HG03558 (cell line): ENCODE results near the gene ST6GALNAC4.

Source experiments
- ATAC-seq: cut with Tn5 transposase; IDR thresholded peaks from one replicate; pipeline ENCODE4 v1.9.1; 2021; ENCODE audit warnings: moderate number of reproducible peaks; ENCODE audit not compliant: unreplicated experiment; ENCODE audit errors: extremely low read depth

Gene ST6GALNAC4, protein sequence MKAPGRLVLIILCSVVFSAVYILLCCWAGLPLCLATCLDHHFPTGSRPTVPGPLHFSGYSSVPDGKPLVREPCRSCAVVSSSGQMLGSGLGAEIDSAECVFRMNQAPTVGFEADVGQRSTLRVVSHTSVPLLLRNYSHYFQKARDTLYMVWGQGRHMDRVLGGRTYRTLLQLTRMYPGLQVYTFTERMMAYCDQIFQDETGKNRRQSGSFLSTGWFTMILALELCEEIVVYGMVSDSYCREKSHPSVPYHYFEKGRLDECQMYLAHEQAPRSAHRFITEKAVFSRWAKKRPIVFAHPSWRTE

DNA sequence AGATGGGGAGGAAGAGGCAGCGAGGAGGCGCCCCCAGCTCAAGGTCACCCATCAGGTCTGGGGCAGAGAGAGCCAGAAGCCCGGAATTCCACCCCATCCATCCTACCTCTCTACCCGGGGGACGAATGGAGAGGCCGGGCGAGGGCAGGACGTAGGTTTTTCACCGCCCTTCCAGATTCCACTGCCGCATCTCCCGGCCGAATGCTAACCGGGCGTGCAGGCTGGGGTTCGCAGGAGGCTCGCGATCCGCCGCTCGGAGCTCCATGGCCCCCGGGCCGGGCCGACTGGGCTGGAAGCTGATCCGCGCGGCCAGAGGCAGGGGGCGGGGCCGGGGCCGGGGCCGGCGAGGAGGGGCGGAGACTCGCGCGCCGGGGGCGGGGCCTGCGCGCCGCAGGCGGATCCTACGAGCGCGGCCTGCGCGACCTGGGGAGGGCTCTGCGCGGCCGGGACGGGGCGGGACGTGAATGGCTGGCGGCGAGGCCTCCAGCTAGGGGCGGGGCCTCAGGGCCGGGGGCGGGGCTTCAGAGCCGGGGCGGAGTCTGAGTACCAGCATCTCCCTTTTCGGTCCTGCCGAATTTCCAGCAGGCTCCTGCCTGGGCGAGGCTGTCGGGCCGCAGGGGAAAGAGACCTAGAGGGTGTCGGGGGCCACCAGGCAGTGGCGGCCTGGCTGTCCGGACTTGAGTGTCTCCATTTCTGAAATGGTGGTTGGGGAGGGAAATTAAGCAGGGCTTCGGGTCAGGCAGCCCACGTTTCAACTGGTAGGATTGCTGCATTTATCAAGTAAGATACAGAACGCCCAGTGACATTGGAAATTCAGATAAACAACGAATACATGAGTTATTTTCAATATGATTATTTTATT lies at the start of gene ST6GALNAC4:
Gene ST6GALNAC4, minus strand, starts transcription at position 322 of the 862 bp plus-strand sequence. CDS start 622 bp downstream, outside the sequence.
- peak; percentile 24 for ATAC-seq

DNA sequence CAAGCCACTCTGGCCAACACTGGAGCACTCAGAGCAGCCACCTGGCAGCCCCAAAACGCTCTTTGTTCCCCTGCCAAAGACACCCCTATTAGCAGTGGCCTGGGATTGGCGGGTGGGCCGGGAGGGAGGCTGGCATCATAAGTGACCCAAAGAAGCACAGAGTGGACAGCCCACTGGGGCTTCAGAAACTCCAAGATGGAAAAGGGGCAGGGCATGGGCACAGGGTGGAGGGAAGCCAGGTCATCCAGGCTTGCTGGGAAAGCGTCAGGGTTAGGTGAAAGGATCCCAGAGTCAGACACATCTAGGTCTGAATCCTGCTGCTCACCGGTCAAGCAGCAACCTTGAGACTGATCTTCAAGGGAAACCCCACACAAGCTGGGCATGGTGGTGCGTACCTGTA lies 49.1 kb upstream of the ST6GALNAC4 start:
- no peak for ATAC-seq

DNA sequence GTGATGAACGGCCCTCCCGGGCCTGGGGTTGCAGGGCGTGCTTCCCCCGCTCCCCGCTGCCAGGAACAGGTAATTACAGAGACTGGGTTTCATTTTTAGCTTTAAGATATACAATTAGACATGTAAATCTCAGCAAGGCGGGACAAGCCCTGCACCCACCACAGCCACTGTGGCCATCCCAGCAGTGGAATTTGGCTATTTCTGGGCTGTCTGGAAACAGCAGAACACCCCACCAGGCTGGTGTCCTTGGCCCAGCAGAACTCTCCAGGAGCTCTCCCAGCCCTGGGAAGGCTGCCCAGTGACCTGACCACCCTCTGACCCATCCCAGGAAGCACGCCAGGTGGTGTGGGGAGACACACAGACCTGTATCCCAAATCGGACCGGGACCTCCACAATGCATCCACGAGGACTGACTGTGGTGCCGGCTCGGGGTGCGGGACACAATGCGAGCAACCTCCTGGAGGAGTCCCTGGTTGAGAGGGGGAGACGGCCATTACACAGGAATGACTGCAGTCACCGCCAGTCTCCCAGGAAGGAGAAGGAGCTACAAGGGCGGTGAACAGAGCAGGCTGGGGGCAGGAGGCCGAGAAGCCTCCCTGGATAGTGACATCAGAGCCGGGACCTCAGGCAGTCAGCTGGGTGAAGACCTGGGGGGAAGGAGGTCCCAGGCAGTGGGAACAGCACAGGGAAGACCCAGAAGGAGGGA lies 46.7 kb upstream of the ST6GALNAC4 start:
- ATAC-seq = no peak

DNA sequence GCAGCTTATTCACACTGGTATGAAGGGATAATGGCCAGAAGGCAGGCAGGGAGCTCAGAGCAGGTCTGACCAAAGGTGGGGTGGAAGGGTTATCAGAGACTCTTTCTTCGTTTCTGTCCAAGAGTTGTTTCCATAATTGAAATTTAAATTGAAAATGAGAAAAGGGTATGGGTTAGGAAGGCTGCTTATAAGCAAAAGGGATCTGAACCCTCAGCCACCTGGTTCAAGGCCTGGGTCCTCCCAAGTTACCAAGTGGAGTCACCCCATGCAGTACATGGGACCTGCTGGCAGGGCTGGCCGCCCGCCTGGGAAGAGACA lies 46.2 kb upstream of the ST6GALNAC4 start:
- ATAC-seq = no peak

DNA sequence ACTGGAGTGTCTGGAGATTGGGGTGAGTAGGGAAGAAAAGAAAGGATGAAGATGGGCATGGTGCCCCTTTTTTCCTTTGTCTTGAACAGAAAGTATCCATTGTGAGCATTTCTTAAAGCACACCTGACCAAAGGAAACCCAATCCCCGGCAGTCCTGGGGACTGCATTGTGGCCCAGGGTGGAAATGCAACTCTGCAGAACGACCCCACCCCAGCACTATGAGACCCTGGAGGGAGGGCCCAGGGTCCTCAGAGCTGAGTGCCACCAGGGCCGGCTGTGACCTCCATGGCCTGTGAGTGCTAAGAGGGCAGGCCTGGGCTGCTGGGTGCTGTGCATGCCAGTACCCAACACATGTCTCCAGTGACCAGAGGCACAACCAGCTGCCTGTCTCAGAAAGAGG lies 45.4 kb upstream of the ST6GALNAC4 start:
- ATAC-seq = no peak

DNA sequence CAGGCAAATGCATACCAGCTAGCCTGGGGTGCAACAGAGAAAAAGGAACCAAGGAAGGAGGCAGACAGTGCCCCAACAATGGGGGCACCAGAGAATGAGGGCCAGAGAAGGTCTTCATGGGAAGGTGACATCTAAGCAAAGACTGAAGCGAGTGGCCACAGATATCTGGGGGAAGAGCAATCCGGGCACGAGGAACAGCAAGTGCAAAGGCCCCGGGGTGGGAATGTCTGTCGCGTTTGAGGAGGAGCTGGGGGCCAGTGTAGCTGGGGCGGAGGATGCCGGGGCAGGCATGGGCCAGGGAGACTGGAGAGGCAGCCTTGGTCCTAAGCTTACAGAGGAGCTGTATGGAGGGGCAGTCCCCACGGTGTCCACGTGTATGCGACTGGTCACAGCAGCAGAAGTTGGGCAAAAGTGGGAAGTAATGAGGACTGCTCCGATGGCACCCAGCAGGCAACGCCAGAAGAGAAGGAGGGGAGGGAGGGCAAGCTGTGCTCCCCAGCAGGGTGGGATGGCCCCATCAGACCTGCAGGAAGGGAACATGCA lies 44.8 kb upstream of the ST6GALNAC4 start:
- ATAC-seq = no peak

DNA sequence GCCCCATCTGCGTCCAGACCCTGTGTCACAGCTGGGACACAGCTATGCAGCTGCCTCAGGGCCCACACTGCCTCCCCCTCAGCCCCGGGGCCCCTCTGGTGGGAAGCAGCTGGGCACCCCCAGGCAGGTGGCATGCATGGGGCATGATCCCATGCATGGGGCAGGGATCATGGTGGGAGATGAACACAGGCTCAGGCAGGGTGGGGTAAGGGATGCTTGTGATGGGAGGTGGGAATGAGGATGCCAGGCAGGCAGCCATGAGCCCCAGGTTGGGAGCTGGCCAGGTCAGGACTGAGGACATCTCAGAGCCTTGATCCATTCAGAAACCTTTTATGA lies 44.3 kb upstream of the ST6GALNAC4 start:
- no peak for ATAC-seq

DNA sequence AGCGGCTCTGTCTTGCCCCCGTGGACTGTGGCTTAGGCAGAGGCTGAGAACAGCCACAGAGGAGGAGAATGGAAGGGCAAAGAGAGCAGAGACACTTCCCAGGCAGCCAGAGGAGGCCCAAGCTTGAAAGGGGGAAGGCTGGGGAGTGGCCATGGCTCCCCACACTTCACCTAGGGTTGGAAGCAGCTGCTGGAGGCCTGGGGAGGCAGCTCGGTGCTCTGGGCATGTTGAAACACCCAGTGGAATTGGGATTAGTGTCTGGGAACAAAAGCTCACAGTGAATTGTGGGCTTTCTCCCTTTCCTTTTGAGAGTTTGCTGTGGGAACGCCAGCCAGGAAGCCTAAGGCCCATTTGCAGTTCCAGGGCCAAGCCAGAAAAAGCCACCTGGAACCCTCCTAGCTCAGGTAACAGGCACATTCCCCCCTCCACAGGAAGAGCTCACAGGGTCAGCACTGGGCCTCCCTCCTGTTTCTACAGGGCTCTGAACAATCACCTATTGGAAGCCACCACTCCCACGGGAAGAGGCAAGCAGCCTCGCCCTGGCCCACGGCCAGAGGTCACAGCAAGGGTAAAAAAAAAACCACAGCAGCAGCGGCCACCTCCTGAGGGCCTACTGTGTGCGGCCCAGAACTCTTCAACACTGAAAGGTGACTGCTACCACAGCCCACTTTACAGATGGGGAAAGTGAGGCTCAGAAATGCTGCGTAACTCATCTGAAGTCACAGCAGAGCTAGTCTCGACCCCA lies 43.7 kb upstream of the ST6GALNAC4 start:
- no peak for ATAC-seq

DNA sequence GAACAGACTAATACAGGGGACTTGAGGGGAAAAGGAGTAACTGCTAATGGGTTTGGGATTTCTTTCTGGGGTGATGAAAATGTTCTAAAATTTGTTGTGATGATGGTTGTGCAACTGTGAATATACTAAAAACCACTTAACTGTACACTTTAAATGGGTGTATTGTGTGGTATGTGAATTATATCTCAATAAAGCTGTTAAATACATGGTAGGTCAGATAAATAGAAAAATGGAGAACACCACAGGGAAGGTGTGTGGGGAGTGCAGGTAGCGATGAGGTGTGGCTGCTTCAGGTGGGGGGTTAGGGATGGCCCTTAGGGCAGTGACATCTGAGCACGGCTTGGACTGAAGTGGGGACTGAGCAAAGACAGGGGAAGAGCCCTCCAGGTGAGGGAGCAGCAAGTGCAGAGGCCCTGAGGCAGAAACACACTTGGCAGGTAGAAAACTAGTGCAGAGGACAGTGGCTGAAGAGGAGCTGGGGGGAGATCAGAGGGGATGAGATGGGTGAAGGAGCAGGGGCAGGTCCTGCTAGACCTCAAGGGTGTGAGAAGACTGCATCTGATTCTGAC lies 43.1 kb upstream of the ST6GALNAC4 start:
- ATAC-seq = no peak

DNA sequence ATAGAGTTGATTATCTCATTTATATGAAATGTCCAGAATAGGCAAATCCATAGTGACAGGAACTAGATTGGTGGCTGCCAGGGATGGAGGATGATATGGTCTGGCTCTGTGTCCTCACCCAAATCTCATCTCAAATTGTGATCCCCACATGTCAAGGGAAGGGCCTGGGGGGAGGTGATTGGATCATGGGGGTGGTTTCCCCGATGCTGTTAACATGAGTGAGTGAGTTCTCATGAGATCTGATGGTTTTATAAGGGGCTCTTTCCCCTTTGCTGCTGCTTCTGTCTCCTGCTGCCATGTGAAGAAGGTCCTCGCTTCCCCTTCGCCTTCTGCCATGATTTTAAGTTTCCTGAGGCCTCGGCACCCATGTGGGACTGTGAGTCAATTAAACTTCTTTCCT lies 42.6 kb upstream of the ST6GALNAC4 start:
- ATAC-seq = no peak

DNA sequence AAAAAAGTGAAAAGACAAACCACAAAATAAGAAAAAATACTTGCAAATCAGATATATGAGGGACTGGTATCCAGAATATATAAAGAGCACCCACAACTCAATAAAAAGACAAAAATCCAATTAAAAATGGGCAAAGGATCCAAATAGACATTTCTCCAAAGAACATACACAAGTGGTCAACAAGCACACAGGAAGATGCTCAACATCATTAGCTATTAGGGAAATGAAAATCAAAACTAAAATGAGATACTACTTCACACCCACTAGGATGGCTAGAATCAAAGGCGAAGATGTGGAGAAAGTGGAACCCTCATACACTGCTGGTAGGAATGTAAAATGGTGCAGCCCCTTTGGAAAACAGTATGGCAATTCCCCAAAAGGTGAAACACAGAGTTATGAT lies 41.9 kb upstream of the ST6GALNAC4 start:
- no peak for ATAC-seq

DNA sequence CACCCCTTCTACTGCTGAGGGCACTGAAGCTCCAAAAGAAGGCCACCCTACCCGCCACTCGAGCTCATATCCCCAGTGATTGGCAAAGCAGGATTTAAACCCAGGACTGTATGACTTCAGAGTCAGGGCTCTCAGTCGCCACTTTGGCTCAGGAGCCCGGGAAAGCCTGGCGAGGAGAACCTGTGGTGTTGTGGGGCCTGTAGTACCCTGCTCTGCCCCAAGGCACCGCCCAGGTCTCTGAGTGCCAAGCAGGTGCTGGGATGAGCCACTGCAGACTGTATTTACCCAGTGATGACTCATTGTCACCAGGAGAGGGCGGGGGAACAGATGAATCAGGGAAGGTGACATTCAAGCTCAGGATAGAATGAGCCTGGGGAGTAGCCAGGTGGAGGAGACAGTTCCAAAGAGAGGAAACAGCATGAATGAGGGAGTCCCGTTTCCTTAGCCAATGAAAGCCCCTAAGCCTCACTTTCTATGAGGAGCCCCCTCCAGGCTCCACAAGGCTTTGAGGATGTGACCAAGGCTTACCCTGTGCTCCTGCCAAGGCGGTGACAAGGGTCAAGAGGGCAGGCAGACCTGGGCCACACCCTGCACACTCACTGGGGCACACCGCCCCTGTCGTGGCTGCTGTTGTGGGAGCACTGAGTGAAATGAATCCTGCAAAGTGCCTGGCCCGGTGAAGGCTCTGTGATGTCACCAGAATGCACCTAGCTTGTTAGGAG lies 38.6 kb upstream of the ST6GALNAC4 start:
- ATAC-seq = no peak

DNA sequence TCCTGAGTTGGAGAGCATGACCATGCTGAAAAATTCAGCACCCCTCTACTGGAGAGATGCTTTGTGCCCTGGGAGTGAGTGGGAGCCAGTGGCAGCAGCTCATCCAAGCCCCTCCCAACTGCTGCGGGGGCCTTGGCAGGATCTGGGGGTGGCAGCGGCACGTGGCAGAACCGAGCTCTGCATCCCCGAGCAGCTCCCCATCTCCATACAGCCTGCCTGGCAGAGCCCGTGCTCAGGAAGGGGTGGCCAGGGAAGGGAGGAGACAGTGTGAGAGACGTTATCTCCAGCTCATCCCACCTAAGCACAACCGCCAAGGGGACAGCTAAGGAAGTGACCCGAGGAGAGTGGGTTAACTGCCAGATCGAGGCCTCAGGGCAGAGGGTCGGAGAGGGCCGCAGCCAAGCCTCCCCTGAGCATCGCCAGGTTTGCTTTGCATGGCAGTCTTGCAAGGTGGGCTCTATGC lies 38.0 kb upstream of the ST6GALNAC4 start:
- no peak for ATAC-seq

DNA sequence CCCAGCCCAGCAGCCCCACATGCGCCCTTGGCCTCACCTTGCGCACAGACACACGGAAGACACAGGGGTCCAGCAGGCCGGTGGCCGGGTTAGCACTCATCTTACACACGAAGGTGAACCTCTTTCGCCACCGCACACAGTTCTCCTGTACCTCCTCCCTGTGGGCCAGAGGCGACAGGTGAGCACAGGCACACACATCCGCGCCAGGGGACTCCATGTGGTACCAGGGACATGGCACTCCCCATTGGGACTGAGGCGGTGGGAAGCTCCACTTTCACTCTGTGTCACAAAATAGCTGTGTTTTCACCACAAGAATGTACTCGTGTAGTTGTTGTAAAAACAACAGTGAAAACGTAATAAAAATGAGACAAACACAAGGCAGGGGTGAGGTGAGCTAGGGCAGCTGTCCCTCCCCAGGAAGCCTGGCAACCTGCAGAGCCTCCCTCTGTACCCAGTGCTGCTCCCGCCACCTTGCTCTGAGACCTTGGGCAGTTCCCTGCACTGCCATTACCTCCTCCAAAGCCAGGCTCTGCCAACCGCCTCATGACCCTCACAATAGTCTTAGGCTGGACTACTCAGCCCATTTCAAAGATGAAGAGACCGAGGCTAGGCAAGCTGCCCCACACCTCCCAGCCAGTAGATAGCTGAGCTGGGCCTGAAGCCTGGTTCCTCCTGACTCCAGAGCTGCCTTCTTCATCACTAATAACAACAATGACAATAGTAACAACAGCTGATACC lies 37.1 kb upstream of the ST6GALNAC4 start:
- ATAC-seq = no peak

DNA sequence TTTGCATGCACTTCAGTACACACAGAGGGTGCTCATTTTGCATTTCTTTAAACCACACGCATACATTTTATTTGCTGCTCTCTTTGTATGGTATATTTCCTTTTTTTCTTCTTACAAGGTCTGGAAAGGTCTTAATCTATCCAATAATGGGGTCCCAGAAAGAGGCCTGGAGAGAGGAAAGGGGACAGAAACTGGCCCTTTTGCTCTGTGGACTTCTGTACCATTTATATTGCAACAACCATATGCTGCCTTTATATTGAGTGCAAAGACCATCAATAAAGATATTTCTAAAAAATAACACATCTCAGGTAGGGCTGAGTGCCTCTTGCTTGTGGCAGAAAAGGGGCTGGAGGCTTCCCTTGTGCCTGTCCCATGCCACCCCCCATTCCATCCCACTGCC lies 36.3 kb upstream of the ST6GALNAC4 start:
- no peak for ATAC-seq

DNA sequence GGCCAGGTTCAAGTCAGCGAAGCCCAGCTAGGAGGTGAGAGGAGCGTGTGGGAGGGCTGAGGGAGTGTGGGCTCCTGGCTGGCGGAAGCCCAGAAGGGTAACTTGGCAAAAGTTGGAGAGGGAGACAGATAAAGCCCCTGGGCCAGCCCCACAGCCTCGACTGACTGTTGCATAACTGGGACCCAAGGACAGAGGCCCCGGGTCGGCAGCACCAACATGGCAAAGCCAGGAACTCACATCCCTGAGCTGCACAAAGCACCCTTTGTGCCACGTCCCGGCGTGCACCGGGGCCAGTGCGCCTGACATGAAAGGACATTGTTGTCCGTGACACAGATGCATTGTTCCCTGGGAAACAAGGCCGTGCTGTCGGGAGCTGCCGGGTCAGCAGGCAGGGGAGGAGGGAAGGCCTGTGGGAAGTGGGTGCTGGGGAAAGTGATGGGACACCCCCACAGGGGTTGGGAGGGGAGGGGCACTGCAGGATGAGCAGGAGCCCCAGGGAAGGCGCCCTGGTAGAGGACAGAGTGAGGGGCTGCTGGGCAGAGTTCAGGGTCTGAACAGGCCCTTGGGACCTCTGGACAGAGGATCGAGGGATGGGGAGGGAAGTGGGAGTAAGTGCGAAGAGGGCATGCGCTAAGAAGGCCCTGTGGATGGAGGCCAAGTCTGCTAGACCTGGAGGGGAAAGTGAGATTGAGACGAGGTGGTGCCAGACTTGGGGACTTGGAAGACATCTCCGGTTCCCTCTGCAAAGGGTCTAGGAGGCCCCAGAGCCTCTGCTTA lies 33.9 kb upstream of the ST6GALNAC4 start:
- no peak for ATAC-seq

DNA sequence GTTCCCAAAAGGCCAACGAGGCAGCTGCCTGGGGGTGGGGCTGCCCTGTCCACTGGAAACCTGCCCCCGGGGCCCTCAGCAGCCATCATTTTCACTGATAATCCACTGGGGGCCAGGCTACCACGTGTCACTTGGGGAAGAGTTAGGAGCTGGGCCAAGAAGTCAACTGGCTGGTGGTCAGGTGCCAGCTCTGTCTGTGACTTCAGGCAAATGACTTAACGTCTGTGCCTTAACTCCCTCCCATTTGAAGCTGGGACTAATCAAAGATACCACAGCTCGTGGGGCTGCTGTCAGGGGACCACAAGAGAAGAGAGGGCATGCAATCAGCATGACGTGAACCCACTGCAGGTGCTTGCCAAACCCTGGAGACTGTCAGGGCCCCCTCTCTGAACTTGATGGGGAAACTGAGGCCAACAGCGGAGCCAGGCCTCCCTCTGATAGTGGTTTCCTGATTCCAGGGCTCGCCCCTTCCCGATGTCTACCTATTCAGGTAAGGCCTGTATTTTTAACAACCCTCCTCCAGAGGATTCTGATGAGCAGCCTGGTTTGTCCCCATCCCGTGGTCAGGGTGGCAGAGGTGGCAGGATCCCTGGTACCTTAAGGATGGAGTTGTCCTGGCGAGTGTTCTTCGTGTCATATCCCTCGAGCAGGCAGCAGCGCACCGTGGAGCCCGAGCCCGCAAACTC lies 33.1 kb upstream of the ST6GALNAC4 start:
- ATAC-seq = no peak
